Suprapubic skin (tissue), 4 donors: ENCODE results near the gene GNAO1. TPM values are rescaled to one million over a fixed set of nuclear protein-coding genes. Genes with fewer than 3 reads are reported as not detected.

ENCODE experiments used
- DNase-seq, 2 donors: peaks; one replicate each; pipeline ENCODE4 v3.0.0-alpha.2; 2019; ENCODE audit warnings: low spot score in 2 of 2
- H3K27ac ChIP-seq: fragments of 200-600 bp; sonication (generic); one replicate; pipeline ENCODE4 v1.5.1; 2019
- H3K27me3 ChIP-seq: fragments of 200-600 bp; sonication (generic); one replicate; pipeline ENCODE4 v1.5.1; 2019
- H3K36me3 ChIP-seq: fragments of 200-600 bp; sonication (generic); one replicate; pipeline ENCODE4 v1.5.1; 2019
- H3K4me1 ChIP-seq: fragments of 200-600 bp; sonication (generic); one replicate; pipeline ENCODE4 v1.5.1; 2019
- H3K4me3 ChIP-seq: fragments of 200-600 bp; sonication (generic); one replicate; pipeline ENCODE4 v1.5.1; 2019; ENCODE audit warnings: mild to moderate bottlenecking
- H3K9me3 ChIP-seq: fragments of 200-600 bp; sonication (generic); one replicate; pipeline ENCODE4 v1.5.1; 2019
- CTCF ChIP-seq, 2 donors: fragments of 200-600 bp in 1 of 2; fragments of 450-650 bp in 1 of 2; sonication (generic) in 1 of 2; IDR thresholded peaks; one replicate each; pipeline ENCODE4 v1.5.1; 2016 to 2019; ENCODE audit warnings: antibody characterized with exemption in 2 of 2, mild to moderate bottlenecking in 1 of 2, moderate library complexity in 1 of 2
- EP300 ChIP-seq: sonication (generic); formaldehyde crosslinking; IDR thresholded peaks from one replicate; pipeline ENCODE4 v1.6.1; 2017; ENCODE audit warnings: antibody characterized with exemption
- POLR2A ChIP-seq, 2 donors: fragments of 450-650 bp; IDR thresholded peaks; one replicate each; pipeline ENCODE4 v1.6.1; 2017; ENCODE audit warnings: antibody characterized with exemption in 2 of 2, mild to moderate bottlenecking in 2 of 2, moderate library complexity in 2 of 2
- POLR2AphosphoS5 ChIP-seq, 3 donors: sonication (generic); formaldehyde crosslinking; IDR thresholded peaks; one replicate each; pipeline ENCODE4 v1.6.1; 2017; ENCODE audit warnings: antibody characterized with exemption in 3 of 3
- WGBS: methylation state at CpG from one replicate; pipeline ENCODE4 v1.1.5; 2018; 5-methylcytosine and 5-hydroxymethylcytosine counted together
- total RNA-seq, 4 donors: library from RNA; depleted of rRNA; stranded (reverse); fragments of >200 nt; gene quantifications; one replicate each; pipeline ENCODE4 v1.1.0, GENCODE V29; 2016

The GNAO1 gene
- total RNA-seq, result 1 to 10 TPM; 2.4 to 7.6 (median 5.8) TPM

GRCh38 chr16:56191156-56191815 lies at the start of gene GNAO1:
TSS of gene GNAO1 (plus strand) at chr16:56191489. CDS start at chr16:56192236, 747 bp downstream.
- no peak for TF ChIP-seq EP300
- no peak for TF ChIP-seq POLR2AphosphoS5 (IDR thresholded peaks at IDR 0.05)
- no peak for TF ChIP-seq CTCF (IDR thresholded peaks at IDR 0.05)
- no peak for TF ChIP-seq POLR2A (IDR thresholded peaks at IDR 0.05)
- Histone ChIP-seq H3K27me3 (peaks cover 62% of the 10 kb centered on the region), H3K27ac (peak within 1 kb of the TSS; percentile 67), H3K9me3 (no peaks in the 10 kb centered on the region), H3K36me3 (no peaks in the 10 kb centered on the region), H3K4me1 (peaks cover 31% of the 10 kb centered on the region), H3K4me3 (peak within 1 kb of the TSS; percentile 70)
- peak in 1 of 2 donors; percentile 70 for DNase-seq
- 0% methylated on average over 37 of the region's 91 CpGs for WGBS

GRCh38 chr16:56143666-56144065 lies 47.6 kb upstream of the GNAO1 start:
- TF ChIP-seq POLR2A (IDR thresholded peaks at IDR 0.05) (no peak), CTCF (IDR thresholded peaks at IDR 0.05) (no peak), POLR2AphosphoS5 (IDR thresholded peaks at IDR 0.05) (no peak), EP300 (no peak)
- H3K36me3 ChIP-seq, result no peaks in the 10 kb centered on the region
- peaks cover 3% of the 10 kb centered on the region for H3K27me3 ChIP-seq
- H3K9me3 ChIP-seq, result no peaks in the 10 kb centered on the region
- no peak overlapping the region for H3K4me3 ChIP-seq
- H3K27ac ChIP-seq, result no peak overlapping the region
- 35% methylated on average over 1 of the region's 1 CpG for WGBS
- H3K4me1 ChIP-seq, result no peaks in the 10 kb centered on the region
- DNase-seq, result no peak

DNA sequence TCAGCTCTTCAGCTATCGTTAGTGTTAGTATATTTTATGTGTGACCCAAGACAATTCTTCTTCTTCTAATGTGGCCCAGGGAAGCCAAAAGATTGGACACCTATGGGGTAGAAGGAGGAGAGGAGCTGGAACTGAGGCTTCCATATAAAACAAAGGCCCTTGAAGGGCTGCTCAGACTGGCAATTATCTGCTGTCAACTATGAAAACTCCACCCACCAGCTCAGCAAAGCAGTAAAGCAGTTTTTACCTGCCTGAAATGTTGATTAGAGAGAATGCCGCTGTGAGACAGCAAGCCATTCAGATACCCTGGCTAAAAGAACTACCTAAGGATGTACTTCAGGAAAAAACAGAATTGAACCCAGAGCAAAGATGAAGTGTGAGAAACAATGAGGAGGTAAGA lies 45.9 kb upstream of the GNAO1 start:
- H3K36me3 ChIP-seq, result no peaks in the 10 kb centered on the region
- peaks cover 3% of the 10 kb centered on the region for H3K27me3 ChIP-seq
- no peak overlapping the region for H3K4me3 ChIP-seq
- no peak overlapping the region for H3K27ac ChIP-seq
- no peaks in the 10 kb centered on the region for H3K9me3 ChIP-seq
- H3K4me1 ChIP-seq, result no peaks in the 10 kb centered on the region
- no peak for DNase-seq
- WGBS, result 79% methylated on average over 2 of the region's 2 CpGs
- TF ChIP-seq CTCF (IDR thresholded peaks at IDR 0.05) (no peak), POLR2A (IDR thresholded peaks at IDR 0.05) (no peak), POLR2AphosphoS5 (IDR thresholded peaks at IDR 0.05) (no peak), EP300 (no peak)

DNA sequence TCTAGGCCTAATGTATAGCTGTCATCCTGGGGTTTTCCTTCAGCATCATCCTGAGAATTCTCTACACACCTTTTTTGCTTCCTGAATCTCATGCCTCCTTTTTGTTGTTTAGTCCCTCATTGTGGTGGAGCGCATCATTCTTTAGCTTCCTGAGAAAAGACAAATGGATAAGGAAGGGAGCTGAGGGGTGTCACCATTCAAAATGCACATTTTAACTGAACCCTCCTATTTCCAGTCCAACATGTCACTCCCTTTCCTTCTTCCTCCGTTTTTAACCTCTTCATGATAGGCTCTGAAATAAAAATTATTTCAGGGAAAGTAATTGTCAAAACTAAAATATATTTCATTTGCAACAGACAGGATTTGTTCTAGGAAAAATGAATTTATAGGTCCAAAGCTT lies 39.7 kb upstream of the GNAO1 start:
- DNase-seq, result no peak
- Histone ChIP-seq H3K27ac (no peak overlapping the region), H3K9me3 (no peaks in the 10 kb centered on the region), H3K4me1 (no peaks in the 10 kb centered on the region), H3K36me3 (no peaks in the 10 kb centered on the region), H3K27me3 (no peaks in the 10 kb centered on the region), H3K4me3 (no peak overlapping the region)
- TF ChIP-seq POLR2AphosphoS5 (IDR thresholded peaks at IDR 0.05), result no peak
- TF ChIP-seq CTCF (IDR thresholded peaks at IDR 0.05), result no peak
- no peak for TF ChIP-seq EP300
- TF ChIP-seq POLR2A (IDR thresholded peaks at IDR 0.05), result no peak
- WGBS, result 85% methylated on average over 2 of the region's 2 CpGs

GRCh38 chr16:56161658-56162057 lies 29.6 kb upstream of the GNAO1 start:
- no peaks in the 10 kb centered on the region for H3K9me3 ChIP-seq
- no peak overlapping the region for H3K4me3 ChIP-seq
- TF ChIP-seq CTCF (IDR thresholded peaks at IDR 0.05) (no peak), POLR2AphosphoS5 (IDR thresholded peaks at IDR 0.05) (no peak), POLR2A (IDR thresholded peaks at IDR 0.05) (no peak), EP300 (no peak)
- DNase-seq, result no peak
- no peaks in the 10 kb centered on the region for H3K27me3 ChIP-seq
- H3K4me1 ChIP-seq, result no peaks in the 10 kb centered on the region
- no peak overlapping the region for H3K27ac ChIP-seq
- H3K36me3 ChIP-seq, result no peaks in the 10 kb centered on the region
- WGBS, result 87% methylated on average over 4 of the region's 4 CpGs
